HG03060 (cell line): ENCODE results near the gene FANCF.

Experiments used
- ATAC-seq: cut with Tn5 transposase; IDR thresholded peaks from one replicate; pipeline ENCODE4 v1.9.1; 2021; ENCODE audit warnings: low read depth, moderate number of reproducible peaks; ENCODE audit not compliant: unreplicated experiment

Gene FANCF

DNA sequence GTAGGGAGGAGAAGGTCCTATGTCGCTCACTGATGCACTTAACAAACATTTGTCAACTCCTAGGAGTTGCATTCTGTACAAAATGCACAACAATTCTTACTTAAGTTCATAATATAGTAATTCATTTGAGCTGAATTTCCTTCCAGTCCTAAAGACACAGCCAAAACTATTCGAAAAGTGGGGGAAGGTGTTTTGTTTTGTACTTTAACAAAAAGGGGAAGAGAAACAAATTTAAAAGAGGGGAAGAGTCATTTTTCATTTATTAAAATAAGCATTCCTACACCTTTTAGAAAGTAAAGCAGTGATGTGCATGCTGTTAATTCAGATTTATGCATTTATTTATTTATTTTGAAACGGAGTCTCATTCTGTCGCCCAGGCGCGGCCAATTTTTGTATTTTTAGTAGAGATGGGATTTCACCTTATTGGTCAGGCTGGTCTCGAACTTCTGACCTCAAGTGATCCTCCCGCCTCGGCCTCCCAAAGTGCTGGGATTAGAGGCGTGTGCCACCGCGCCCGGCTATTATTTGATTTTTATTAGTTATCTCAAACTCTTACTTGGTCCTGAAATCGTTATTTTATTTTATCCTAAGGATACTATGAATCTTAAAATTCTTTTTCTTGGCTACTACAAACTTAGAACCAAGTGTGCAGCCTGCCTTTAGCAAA, 1.1 kb upstream of the FANCF start:
- ATAC-seq = no peak

DNA sequence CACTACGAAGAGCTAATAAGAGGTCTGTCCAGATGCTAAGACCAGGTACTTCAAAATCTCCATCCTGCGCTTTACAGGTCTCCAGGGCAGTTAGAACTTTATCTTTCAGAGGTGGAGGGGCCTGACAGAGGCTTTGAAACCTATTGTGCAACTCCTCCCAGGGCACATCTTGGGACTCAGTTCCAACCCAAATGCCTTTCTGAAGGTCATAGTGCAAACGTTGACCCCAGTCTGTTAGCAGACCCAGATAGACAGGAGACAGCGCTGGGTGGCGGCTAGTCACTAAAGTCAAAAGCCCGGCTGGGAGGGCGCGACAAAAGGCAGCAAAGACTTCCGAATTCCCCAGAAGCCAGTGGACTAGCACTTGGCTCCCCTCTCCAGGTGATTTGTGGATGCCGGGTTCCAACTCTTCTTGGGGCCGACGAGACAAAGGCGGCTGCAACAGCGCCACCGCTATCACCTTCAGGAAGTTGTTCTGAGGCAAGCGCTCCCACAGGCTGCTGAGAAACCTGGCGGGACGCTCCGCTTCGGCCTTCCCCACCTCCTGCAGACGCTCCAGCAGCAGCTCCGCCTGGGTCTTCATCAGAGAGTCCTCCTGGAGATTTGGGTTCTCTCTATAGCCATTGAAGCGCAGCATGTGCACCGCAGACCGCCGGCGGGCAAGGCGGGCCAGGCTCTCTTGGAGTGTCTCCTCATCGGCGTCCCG, 728 bp downstream of the FANCF start:
- ATAC-seq = peak; percentile 31

DNA sequence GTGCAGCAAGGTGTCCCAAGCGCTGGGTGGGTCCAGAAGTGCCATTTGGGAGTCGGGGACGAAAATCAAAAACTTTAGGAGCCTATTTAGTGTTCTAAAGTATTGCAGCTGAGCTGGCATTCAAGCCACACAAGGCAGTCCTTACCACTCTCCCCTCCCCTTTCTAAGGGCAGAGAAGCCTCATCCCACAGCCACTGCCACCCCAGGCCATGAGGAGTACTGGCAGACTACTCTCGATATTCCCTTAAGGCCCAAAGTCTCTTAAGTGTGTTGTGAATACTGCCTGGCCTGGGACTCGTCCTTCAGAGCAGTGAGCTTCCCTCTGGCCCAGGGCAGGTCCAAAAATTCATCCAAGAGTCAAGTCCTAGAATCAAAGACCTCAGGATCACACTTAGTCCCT, 7.8 kb downstream of the FANCF start:
- ATAC-seq = no peak

DNA sequence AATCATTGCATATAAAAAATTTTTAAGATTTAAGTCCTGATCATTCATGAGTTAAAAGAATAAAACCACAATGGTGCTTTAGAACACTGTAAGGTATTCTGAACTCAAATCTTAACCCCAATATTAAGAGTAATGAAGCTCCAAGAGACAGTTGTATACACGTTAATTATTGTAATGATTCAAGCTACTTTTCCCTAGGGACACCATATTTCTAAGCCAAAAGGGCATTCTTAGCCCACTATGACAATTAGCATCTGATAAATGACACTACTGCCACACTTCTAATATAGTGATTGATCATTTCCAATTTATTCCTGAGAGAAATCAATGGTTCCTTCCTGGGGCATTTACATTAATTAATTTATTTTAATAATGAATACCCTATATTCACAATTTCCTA, 21.7 kb downstream of the FANCF start:
- ATAC-seq = no peak

DNA sequence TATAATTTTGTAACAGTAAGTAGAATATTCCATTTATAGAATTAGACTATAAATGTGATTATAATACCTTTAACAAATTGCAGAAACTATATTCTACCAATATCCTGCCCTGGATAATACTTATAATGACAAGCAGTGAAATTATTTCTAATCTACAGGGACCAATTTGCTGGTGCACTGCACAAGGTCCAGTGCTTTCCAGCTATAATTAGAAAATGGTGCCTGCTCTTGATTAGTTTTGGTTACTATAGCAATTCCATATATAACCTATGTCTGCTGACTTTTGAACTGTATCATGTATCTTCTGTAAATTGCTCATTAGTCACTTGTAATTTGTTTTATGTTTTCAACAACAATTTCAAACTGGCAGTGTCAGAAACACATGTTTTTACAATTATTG, 23.1 kb downstream of the FANCF start:
- ATAC-seq = no peak

DNA sequence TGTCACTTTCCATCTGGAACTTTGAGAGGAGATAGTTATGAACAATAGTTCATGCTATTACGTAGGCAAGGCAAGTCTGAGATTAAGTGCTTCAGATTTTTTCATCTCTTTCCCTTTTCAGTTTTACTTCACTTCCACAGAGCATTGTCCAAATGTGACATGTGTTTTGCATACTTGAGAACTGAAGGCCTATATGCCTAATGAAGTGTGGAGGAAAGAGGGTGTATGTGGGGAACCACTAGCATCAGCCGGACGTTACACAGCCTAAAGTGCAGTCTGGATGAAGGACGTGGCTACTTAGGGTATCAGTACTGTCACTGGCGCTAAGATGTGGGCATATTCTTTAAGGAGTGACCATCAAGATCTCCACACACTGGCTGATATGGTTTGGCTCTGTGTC, 26.2 kb downstream of the FANCF start:
- ATAC-seq = no peak

DNA sequence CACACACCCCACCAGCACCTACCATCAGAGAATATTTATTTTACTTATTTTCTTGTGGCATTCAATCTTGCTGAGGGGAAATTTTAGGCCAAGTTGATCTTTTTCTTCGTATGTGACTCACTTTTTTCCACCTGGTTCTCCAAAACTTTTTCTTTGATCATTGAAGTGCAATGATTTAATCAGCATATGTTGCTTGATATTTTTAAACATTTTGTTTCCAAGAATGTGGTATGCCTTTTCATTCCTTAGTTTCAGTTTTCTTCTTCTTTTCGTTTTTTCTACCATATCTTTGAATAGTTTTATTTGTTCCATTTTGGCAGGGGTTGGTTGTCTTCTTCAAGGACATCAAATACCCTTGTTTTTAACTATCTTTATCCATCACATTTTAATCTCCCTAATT, 28.6 kb downstream of the FANCF start:
- ATAC-seq = no peak

DNA sequence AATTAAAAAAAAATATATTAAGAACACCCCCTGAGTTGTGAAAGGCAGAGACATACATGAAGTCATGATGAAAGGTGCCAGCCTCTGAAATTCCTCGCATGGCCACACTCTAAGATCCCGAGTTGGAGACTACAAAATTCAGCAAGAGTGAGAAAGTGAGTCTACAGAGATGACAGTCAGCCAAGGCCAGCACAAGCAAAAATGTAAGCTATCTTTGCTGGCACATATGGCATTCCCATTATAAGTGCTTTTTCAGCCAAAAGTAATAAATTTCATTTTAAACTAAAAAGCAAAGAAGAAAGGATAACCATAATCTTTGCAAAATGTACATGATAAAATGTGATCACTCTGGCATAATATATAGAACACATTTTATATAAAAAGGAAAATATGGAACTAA, 40.6 kb downstream of the FANCF start:
- ATAC-seq = no peak

DNA sequence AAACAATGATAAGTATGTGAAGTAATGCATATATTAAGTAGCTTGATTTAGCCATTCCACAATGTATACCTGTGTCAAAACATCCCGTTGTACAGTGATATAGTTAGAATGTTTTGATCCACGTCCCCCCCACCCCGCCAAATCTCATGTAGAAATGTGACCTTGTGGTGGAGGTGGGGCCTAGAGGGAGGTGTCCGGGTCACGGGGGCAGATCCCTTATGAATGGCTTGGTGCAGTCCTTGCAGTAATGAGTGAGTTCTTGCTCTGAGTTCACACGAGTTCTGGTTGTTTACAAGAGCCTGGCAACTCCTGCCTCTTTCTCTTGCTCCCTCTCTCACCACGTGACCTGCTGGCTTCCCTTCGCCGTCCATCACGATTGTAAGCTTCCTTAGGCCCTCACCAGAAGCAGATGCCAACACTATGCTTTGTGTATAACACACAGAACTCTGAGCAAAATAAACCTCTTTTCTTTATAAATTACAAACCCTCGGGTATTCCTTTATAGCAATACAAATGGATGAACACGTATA, 41.6 kb downstream of the FANCF start:
- no peak for ATAC-seq

DNA sequence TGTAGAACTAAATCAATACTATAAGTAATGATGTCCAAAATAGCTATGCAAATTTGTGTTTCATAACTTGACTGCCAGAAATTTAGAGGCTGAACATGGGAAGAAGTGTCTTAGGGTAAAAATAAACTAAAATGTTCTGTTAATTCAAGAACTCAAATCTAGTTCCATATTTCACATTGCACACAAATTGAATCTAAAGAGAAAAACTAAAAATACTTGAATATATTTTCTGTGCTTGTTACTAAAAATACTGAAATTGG, 43.5 kb downstream of the FANCF start:
- ATAC-seq = no peak

DNA sequence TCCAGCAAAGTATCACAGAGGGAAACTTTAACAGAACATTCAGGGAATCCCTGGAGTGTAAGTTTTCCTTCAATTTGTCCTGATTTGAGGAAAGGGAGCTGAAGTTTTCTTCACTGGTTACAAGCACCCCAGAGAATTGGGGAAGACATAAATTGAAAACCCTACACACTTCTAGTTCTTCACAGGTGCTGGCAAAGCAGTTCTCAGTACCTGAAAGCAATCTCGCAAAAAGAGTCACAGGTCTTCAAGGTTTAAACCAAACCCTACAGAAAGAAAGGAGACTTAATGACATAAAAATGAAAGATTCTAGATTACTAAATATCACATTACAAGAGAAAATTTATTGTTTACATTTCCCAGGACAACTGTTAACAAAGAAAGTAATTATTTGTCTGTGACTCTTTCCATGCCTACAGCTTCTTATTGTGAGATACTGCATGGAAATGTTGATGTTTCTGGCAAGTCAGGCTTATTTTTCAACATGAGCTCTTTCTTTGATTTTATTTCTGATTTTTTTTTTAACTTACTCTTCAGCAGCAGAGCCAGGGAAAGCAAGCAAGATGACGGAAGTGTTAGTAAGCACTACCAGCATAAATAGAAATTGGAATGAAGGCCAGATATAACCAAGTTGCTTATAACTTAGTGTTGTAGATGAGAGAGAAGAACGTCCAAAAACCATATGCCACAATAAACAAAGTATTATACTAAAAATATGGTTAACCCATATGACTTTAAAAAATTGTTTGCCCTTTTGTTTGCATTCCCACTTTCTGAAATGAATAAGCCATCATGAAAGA, 44.1 kb downstream of the FANCF start:
- ATAC-seq = no peak

DNA sequence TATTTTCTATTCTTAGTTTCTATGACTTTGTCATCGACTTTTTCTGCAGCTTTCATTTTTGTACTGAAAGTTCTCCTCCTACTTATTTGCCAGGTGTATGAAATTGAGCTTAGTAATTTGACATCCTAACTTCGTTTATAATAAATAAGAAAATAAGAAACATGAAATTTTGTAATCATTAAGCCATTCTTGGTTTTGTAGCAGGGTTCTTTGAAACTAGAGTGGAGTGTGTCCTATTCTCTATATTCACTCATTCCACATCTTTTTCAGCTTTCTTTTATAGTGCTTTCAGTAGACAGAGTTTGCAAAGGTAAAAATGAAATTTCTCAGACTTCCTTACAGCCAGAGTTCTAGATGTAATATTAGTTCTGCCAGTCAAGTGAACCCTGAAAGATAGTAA, 47.8 kb downstream of the FANCF start:
- ATAC-seq = no peak
